Trophoblast cell (in vitro differentiated cells and primary cell): ENCODE measurements around the gene SYAP1.
"Not testable (repeated sequence)": the region's sequence is repeated elsewhere in the genome, so short reads cannot be mapped to it uniquely, and the experiment has no call there.

Experiments used
- DNase-seq, 2 donors: peaks; one replicate each; pipeline ENCODE4 v3.0.0-alpha.2; 2016
- H2AFZ ChIP-seq: 2 replicates; pipeline ENCODE4 v1.6.1; 2013; ENCODE audit warnings: low read length, moderate library complexity, mild to moderate bottlenecking; ENCODE audit not compliant: insufficient read depth, poor library complexity
- H2AK5ac ChIP-seq: 2 replicates; pipeline ENCODE4 v1.6.1; 2013; ENCODE audit warnings: mild to moderate bottlenecking, low read length
- H2BK120ac ChIP-seq: 2 replicates; pipeline ENCODE4 v1.6.1; 2013; ENCODE audit warnings: low read length, mild to moderate bottlenecking, moderate library complexity; ENCODE audit not compliant: insufficient read depth, poor library complexity
- H2BK12ac ChIP-seq: 2 replicates; pipeline ENCODE4 v1.6.1; 2013; ENCODE audit warnings: mild to moderate bottlenecking, low read length, moderate library complexity
- H2BK5ac ChIP-seq: 2 replicates; pipeline ENCODE4 v1.6.1; 2013; ENCODE audit warnings: low read length, low read depth, moderate library complexity, mild to moderate bottlenecking; ENCODE audit not compliant: poor library complexity
- H3K14ac ChIP-seq: 2 replicates; pipeline ENCODE4 v1.6.1; 2013; ENCODE audit warnings: mild to moderate bottlenecking, low read length
- H3K18ac ChIP-seq: 2 replicates; pipeline ENCODE4 v1.6.1; 2013; ENCODE audit warnings: mild to moderate bottlenecking, low read length
- H3K23ac ChIP-seq: 2 replicates; pipeline ENCODE4 v1.6.1; 2013; ENCODE audit warnings: low read length
- H3K27ac ChIP-seq: 2 replicates; pipeline ENCODE4 v1.5.1; 2013; ENCODE audit warnings: low read depth, mild to moderate bottlenecking, inconsistent platforms, low read length, moderate library complexity
- H3K27me3 ChIP-seq: 2 replicates; pipeline ENCODE4 v1.6.1; 2013; ENCODE audit warnings: inconsistent platforms, mild to moderate bottlenecking, low read length, moderate library complexity; ENCODE audit not compliant: insufficient read depth
- H3K36me3 ChIP-seq, 2 experiments: 1 replicate in 1 of 2; 2 replicates in 1 of 2; pipeline ENCODE4 v1.6.1; 2013; ENCODE audit warnings: low read length in 2 of 2, mild to moderate bottlenecking in 2 of 2, moderate library complexity in 1 of 2; ENCODE audit not compliant: insufficient read depth in 2 of 2, control insufficient read depth in 1 of 2
- H3K4ac ChIP-seq: 2 replicates; pipeline ENCODE4 v1.6.1; 2013; ENCODE audit warnings: low read depth, mild to moderate bottlenecking, low read length, moderate library complexity
- H3K4me1 ChIP-seq, 2 experiments: 1 replicate in 1 of 2; 2 replicates in 1 of 2; pipeline ENCODE4 v1.6.1; 2013; ENCODE audit warnings: low read length in 2 of 2, mild to moderate bottlenecking in 2 of 2, moderate library complexity in 1 of 2; ENCODE audit not compliant: insufficient read depth in 2 of 2, control insufficient read depth in 1 of 2
- H3K4me2 ChIP-seq: 2 replicates; pipeline ENCODE4 v1.6.1; 2013; ENCODE audit warnings: inconsistent platforms, mild to moderate bottlenecking, low read length, moderate library complexity
- H3K4me3 ChIP-seq: 2 replicates; pipeline ENCODE4 v1.5.1; 2013; ENCODE audit warnings: mild to moderate bottlenecking, low read depth, low read length, inconsistent platforms
- H3K79me1 ChIP-seq: one replicate; pipeline ENCODE4 v1.6.1; 2013; ENCODE audit warnings: low read length
- H3K79me2 ChIP-seq: 2 replicates; pipeline ENCODE4 v1.6.1; 2013; ENCODE audit warnings: low read length, mild to moderate bottlenecking; ENCODE audit not compliant: control insufficient read depth, insufficient read depth, poor library complexity
- H3K9ac ChIP-seq: 2 replicates; pipeline ENCODE4 v1.6.1; 2013; ENCODE audit warnings: mild to moderate bottlenecking, low read length
- H3K9me3 ChIP-seq: 2 replicates; pipeline ENCODE4 v1.6.1; 2013; ENCODE audit warnings: low read depth, mild to moderate bottlenecking, control low read depth, inconsistent platforms, low read length; ENCODE audit not compliant: insufficient read depth
- H4K12ac ChIP-seq: 2 replicates; pipeline ENCODE4 v1.6.1; 2013; ENCODE audit warnings: low read depth, mild to moderate bottlenecking, low read length, moderate library complexity
- H4K8ac ChIP-seq: 2 replicates; pipeline ENCODE4 v1.6.1; 2013; ENCODE audit warnings: low read depth, mild to moderate bottlenecking, low read length, moderate library complexity
- H4K91ac ChIP-seq: one replicate; pipeline ENCODE4 v1.6.1; 2013; ENCODE audit warnings: low read depth, mild to moderate bottlenecking, low read length, moderate library complexity
- WGBS: extraction: QIAGEN DNeasy Blood & Tissue Kit; methylation state at CpG from one replicate; pipeline ENCODE4 v1.1.7; 2013; ENCODE audit warnings: missing lambda C conversion rate; ENCODE audit not compliant: insufficient read length, insufficient coverage; ENCODE audit errors: extremely low coverage; 5-methylcytosine and 5-hydroxymethylcytosine counted together

Gene SYAP1

GRCh38 chrX:16725072-16725471 is 5.7 kb downstream of the SYAP1 start:
- Histone ChIP-seq H2BK5ac (no peak overlapping the region), H4K12ac (no peak overlapping the region), H3K79me2 (no peaks in the 10 kb centered on the region), H3K9ac (no peak overlapping the region), H3K23ac (no peak overlapping the region), H2BK12ac (no peak overlapping the region), H3K4ac (no peak overlapping the region), H3K18ac (no peak overlapping the region), H3K36me3 (peaks cover 2% of the 10 kb centered on the region in 2 experiments), H3K79me1 (no peaks in the 10 kb centered on the region), H2AFZ (no peak overlapping the region), H2BK120ac (no peak overlapping the region), H4K8ac (no peak overlapping the region), H3K4me1 (no peaks in the 10 kb centered on the region), H3K27ac (no peak overlapping the region), H3K9me3 (no peaks in the 10 kb centered on the region), H4K91ac (no peak overlapping the region), H2AK5ac (no peak overlapping the region), H3K4me2 (no peak overlapping the region), H3K4me3 (no peak overlapping the region), H3K27me3 (no peaks in the 10 kb centered on the region), H3K14ac (no peak overlapping the region)
- no peak for DNase-seq
- WGBS, result no CpG with 5 or more reads among the region's 7 CpGs

GRCh38 chrX:16726347-16726988 is 7.1 kb downstream of the SYAP1 start:
- H2AFZ ChIP-seq, H4K91ac ChIP-seq: not testable (repeated sequence)

DNA sequence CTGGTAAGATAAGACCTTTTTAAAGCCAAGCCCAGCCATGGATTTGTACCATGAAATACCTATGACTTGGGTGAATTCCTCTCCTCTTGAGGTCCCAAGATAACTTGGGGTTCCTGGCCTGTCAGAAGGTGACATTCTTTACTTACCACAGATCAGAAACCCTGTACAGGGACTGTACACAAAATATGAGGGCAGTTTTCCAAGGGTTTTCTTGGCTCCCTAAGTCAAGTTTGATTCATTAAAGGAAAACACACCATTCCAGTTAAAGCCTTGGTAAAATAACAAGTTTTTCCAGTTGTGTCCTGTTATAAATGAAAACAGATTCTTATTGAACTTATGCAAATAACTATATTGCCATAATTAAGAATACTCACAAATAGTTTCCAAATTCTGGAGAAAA is 8.2 kb downstream of the SYAP1 start:
- Histone ChIP-seq H3K14ac (no peak overlapping the region), H3K27me3 (no peaks in the 10 kb centered on the region), H2BK5ac (no peak overlapping the region), H3K4ac (no peak overlapping the region), H2BK12ac (no peak overlapping the region), H3K4me1 (peaks cover 0 to under 1% of the 10 kb centered on the region in 2 experiments), H3K27ac (no peak overlapping the region), H3K23ac (no peak overlapping the region), H3K9ac (no peak overlapping the region), H3K4me3 (no peak overlapping the region), H4K8ac (no peak overlapping the region), H3K4me2 (no peak overlapping the region), H3K79me2 (no peaks in the 10 kb centered on the region), H2BK120ac (no peak overlapping the region), H3K36me3 (peaks cover 2% of the 10 kb centered on the region in 2 experiments), H2AFZ (no peak overlapping the region), H3K79me1 (no peaks in the 10 kb centered on the region), H4K91ac (no peak overlapping the region), H2AK5ac (no peak overlapping the region), H3K18ac (no peak overlapping the region), H3K9me3 (no peaks in the 10 kb centered on the region), H4K12ac (no peak overlapping the region)
- no peak for DNase-seq

More at GRCh38 chrX:16726347-16726988, 7.1 kb downstream of the SYAP1 start:
- not testable (repeated sequence) for H3K23ac ChIP-seq, H2AK5ac ChIP-seq, H3K18ac ChIP-seq, H3K36me3 ChIP-seq, H3K79me1 ChIP-seq, H3K27me3 ChIP-seq, H3K4me1 ChIP-seq, H2BK5ac ChIP-seq, H3K4me3 ChIP-seq, H3K9ac ChIP-seq, H4K12ac ChIP-seq, H2BK12ac ChIP-seq, H3K4ac ChIP-seq, H3K14ac ChIP-seq, H3K27ac ChIP-seq, H3K9me3 ChIP-seq, H2BK120ac ChIP-seq, H3K4me2 ChIP-seq, H4K8ac ChIP-seq, DNase-seq, H3K79me2 ChIP-seq
- WGBS, result no CpG with 5 or more reads among the region's 5 CpGs

DNA sequence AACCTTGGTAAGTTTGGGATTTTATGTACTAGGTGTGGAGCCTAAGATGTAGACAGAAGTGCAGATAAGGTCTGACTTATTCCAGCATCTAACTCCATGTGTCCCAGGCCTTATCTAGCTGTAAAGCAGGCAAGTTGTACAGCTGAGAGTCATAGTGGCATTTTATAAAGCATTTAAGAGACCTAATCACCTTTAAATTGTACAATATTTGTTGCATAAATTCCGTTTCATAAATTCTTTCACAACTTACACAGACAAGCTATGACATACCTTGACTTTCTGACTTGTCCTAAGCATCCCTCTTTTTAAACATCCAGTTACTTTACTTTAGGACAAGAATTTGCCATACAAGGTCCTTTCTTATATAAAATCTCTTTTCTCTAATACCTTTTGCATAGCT is 11.0 kb downstream of the SYAP1 start:
- Histone ChIP-seq H2BK12ac (no peak overlapping the region), H3K79me1 (peaks cover 2% of the 10 kb centered on the region), H3K27ac (no peak overlapping the region), H3K9ac (no peak overlapping the region), H3K4me2 (no peak overlapping the region), H3K14ac (no peak overlapping the region), H3K9me3 (no peaks in the 10 kb centered on the region), H2BK5ac (no peak overlapping the region), H3K4ac (no peak overlapping the region), H3K36me3 (peaks cover 0 to 2% of the 10 kb centered on the region in 2 experiments), H3K4me1 (peaks cover 0 to 5% of the 10 kb centered on the region in 2 experiments), H2AFZ (no peak overlapping the region), H3K18ac (no peak overlapping the region), H4K8ac (no peak overlapping the region), H2AK5ac (no peak overlapping the region), H2BK120ac (no peak overlapping the region), H3K79me2 (no peaks in the 10 kb centered on the region), H3K4me3 (no peak overlapping the region), H4K91ac (no peak overlapping the region), H4K12ac (no peak overlapping the region), H3K23ac (no peak overlapping the region), H3K27me3 (no peaks in the 10 kb centered on the region)
- no CpG with 5 or more reads among the region's 1 CpG for WGBS
- DNase-seq, result no peak
